Measurements from ENCODE around the gene COX14.
"Not testable (repeated sequence)": the region's sequence is repeated elsewhere in the genome, so short reads cannot be mapped to it uniquely, and the experiment has no call there.

Gene COX14

GRCh38 chr12:50110127-50110761, 1.8 kb upstream of the COX14 start:
- DNase-seq = no peak

DNA sequence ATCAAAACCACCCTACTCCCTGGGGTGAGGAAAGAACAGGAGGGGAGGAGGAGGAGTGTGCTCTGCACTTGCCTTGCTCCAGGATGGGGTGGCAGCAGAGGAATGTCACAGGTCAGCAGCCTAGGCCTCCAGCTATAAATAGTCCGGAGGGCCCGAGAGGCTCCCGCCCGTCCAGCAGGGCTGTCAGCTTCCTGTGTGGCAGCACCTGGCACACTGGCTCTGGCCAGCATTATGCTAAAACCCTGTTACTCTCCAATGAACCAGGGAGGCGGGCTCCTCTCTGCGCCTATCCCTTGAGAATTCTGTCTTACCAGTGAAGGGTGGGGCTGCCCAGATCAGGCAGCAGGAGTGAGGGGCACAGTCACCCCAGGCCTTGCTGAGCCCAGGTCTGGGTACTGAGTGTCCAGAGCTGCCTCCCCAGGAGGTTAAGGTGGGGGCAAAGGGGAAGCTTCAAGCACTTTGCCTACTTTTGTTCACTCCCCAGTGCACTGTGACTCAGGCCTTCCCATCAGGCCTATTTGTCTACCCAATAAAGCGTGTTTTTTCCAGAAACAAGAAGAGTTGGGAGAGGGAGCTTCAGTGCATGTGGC, 1.2 kb upstream of the COX14 start:
- peak; percentile 33 for DNase-seq

GRCh38 chr12:50111395-50111692, 692 bp upstream of the COX14 start:
- no peak for DNase-seq

- DNase-seq = peak; percentile 75
Measured at GRCh38 chr12:50112456-50113218, 601 bp downstream of the COX14 start.

GRCh38 chr12:50117057-50117622, 5.1 kb downstream of the COX14 start:
- no peak for DNase-seq

DNA sequence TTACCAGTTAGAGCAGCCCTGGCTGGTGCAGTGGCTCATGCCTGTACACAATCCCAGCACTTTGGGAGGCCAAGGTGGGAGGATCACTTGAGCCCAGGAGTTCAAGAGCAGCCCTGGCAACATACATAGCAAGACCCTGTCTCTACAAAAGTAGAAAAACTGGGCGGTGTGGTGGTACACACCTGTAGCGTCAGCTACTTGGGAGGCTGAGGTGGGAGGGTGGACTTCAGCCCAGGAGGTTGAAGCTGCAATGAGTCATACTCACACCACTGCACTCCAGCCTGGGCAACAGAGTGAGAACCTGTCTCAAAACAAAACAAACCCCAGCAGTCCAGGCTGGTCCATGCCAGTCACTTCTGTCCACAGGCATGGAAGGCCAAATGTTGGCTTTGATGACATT, 7.4 kb downstream of the COX14 start:
- no peak for DNase-seq

GRCh38 chr12:50120521-50120920, 8.5 kb downstream of the COX14 start:
- DNase-seq = no peak

DNA sequence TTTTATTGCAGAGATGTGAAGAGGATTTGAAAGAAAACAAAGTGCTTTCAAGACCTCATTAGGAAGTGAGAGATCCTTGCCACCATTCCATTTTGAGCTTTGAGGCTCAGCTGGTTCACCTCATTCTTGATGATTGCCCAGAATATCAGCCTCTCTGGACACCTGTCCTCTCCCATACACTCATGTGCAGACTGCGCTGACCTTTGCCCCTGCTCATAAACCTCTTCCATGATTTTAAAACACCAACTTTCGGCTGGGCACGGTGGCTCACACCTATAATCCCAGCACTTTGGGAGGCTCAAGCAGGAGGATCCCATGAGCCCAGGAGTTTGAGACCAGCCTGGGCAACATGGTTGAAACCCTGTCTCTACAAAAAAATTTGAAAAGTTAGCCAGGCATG, 8.9 kb downstream of the COX14 start:
- DNase-seq = no peak

DNA sequence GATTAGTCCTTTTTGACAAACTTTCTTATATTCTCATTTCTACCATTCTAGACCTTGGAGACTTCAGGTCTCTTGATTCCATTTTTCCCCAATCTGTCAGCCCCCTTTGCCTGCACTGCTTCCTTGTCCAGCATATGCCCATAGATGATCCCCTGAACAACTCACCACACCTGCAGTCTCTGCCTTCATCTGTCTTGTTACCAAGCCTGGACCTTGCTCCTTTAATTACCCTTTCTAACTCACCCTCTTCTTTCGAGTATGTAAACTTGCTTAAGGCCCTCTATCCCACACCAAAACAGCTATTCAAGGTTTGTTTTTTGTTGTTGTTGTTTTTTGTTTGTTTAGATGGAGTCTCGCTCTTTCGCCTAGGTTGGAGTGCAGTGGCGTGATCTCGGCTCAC, 9.6 kb downstream of the COX14 start:
- DNase-seq = no peak

DNA sequence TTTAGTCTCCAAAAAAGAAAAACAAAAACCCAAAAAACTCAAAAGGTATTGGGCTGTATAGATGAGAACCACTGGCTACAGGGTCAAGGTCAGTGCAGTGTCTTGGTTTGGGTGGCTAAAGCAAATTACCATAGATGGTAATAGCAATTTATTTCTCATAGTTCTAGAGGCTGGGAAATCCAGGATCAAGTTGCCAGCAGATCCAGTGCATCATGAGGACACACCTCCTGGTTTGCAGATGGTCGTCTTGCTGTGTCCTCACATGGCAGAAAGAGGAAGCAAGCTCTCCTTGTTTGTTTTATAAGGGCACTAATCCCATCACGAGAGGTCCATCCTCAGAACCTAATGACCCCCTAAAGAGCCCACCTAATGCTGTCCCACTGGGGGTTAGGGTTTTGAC, 11.2 kb downstream of the COX14 start:
- DNase-seq = no peak

GRCh38 chr12:50127546-50127945, 15.5 kb downstream of the COX14 start:
- no peak for DNase-seq

GRCh38 chr12:50129290-50129689, 17.3 kb downstream of the COX14 start:
- DNase-seq = no peak

DNA sequence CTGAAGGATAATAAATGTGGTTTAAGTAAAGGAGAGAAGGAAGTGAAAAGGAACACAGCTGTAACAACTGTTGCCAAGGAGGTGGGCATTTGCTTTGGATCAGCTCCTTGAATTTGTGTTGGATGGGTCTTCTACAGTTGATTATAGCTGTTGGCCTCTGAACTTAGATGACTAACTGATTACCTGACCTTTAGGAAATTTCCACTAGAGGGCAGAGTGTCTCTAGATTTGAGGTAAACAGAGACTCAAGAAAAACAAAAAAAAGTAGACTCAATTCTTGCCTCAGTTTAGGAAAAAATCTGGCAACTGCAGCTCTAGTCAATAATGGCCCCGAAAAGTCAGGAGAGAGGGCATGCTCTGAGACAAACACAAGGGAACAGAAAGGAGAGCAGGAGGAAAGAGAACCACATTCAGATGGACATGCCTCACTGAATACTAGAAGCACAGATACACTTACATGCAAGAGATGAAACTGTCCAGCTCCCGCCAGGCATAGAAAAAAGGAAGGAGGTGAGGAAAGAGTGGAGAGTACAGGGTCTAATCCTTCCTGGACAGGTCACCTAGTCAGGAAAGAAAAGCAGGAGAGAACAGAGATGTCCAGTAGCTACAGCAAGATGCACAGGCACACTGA, 20.6 kb downstream of the COX14 start:
- DNase-seq = peak; percentile 70

DNA sequence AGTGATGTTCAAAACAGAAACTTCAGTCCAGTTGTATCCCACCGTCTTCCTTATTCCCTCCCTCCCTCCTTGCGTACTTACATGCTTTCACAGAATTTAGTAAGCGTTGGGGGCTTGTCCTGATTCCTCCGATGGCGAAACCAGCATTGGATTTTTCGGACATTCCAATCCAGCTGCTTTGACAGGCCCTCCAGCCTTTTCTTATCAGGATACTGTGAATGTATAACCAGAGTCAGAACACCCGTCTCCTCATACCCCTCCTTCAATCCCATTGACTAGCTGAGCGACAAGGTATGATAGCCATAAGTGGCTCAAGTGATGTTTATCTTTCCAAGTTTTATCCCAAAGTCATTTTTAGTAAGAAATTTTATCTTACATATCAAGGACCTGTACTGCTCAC, 31.0 kb downstream of the COX14 start:
- DNase-seq = no peak

DNA sequence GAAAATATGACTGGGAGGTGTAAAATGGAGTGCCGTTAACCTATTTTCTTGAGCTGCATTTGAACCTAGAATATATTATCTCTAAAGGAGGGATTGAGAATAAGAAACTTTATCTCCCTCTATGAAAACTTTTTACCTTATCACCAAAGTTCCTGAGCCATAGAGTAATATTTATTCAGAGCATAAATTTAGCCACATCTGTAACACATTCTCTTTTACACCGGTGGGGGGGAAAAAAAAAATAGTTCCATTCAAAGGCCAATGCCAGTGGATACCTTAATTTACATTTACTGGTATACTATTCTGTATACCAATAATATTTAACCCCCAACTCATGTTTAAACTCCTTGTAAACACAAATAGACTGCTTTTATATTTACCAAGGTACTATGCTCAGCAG, 33.4 kb downstream of the COX14 start:
- DNase-seq = no peak

DNA sequence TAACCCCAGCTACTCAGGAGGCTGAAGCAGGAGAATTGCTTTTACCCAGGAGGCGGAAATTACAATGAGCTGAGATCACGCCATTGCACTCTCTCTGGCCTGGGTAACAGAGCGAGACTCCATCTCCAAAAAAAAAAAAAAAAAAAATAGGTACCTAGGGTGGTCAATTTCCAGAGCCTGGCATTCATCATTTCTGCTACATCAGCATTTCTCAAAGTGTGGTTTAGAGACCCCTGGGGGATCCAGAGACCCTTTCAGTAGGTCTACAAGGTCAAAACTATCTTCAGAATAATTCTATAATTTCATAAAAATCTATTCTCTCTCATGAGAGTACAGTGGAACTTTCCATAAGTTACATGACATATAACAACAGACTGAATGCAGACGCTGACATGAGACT, 35.2 kb downstream of the COX14 start:
- DNase-seq = no peak

GRCh38 chr12:50148011-50148410, 36.0 kb downstream of the COX14 start:
- not testable (repeated sequence) for DNase-seq

- DNase-seq = no peak
Measured at GRCh38 chr12:50149311-50149710, 37.3 kb downstream of the COX14 start.

- DNase-seq = no peak
Measured at GRCh38 chr12:50151047-50151687, 39.1 kb downstream of the COX14 start.

- not testable (repeated sequence) for DNase-seq
Measured at GRCh38 chr12:50154947-50155346, 42.9 kb downstream of the COX14 start.

DNA sequence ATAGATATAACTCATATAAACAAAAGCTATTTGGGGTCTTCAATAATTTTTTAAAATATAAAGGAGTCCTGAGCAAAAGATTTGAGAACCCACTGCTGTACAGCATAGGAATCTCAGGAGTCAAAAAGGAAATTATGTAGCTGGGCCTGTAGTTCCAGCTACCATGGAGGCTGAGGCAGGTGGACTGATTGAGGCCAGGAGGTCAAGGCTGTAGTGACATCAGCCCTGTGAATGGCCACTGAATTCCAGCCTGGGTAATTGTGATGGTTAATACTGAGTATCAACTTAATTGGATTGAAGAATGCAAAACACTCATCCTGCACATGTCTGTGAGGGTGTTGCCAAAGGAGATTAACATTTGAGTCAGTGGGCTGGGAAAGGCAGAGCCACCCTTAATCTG, 44.6 kb downstream of the COX14 start:
- DNase-seq = no peak

- no peak for DNase-seq
Measured at GRCh38 chr12:50157259-50157658, 45.2 kb downstream of the COX14 start.

DNA sequence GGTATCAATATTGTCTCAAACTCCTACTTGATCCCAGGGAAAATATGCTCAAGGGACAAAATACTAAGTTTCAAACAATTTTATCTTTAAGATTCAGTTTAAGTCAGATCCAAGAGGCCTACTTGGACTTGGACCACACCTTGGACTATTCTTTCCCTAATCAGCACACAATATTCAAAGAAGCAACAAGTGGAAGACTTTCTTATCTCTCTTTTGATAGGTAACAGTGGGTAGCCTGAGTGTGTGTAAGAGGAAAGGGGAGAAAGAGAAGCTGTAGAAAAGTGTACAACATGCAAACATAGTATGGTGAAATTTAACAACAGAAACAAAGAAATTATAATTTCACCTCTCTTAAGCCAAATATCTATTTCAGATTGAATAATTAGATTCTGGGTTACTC, 48.6 kb downstream of the COX14 start:
- DNase-seq = no peak
